GM10248 (cell line): Measurements from ENCODE around the gene CCND1.
"Not testable (repeated sequence)": the region's sequence is repeated elsewhere in the genome, so short reads cannot be mapped to it uniquely, and the experiment has no call there.

ENCODE experiments used
- CTCF ChIA-PET: fragments of 300-600 bp; sonication (Branson Sonifier 250); formaldehyde crosslinking; extraction: SDS; loops from one replicate; lab custom pipeline; 2021; ENCODE audit warnings: antibody characterized with exemption; lab: Yijun Ruan, JAX
- POLR2A ChIA-PET: fragments of 350-650 bp; sonication (Branson Sonifier 250); formaldehyde crosslinking; extraction: SDS; loops from one replicate; lab custom pipeline; 2020; ENCODE audit warnings: antibody characterized with exemption; lab: Yijun Ruan, JAX
- DNase-seq: peaks from one replicate; pipeline ENCODE4 v3.0.0; 2012; ENCODE audit errors: extremely low spot score
- CTCF ChIP-seq: IDR thresholded peaks from 2 replicates; pipeline ENCODE4 v1.5.1; 2012; ENCODE audit warnings: mild to moderate bottlenecking, low read depth; ENCODE audit errors: extremely low read depth, missing control alignments, control extremely low read depth

CCND1 gene

GRCh38 chr11:69689484-69690319 lies 48.7 kb downstream of the CCND1 start:
- no peak for TF ChIP-seq CTCF
- DNase-seq: no peak
- POLR2A ChIA-PET: no interaction called here
- CTCF ChIA-PET: no interaction called here

GRCh38 chr11:69691463-69691862 lies 50.5 kb downstream of the CCND1 start:
- no peak for DNase-seq
- CTCF ChIA-PET: interaction anchor here (1.1 kb wide), 1 partner anchor 200 kb away, joined by 3 read pairs; no protein-coding TSS in a partner anchor
- POLR2A ChIA-PET: no interaction called here
- TF ChIP-seq CTCF: no peak

DNA sequence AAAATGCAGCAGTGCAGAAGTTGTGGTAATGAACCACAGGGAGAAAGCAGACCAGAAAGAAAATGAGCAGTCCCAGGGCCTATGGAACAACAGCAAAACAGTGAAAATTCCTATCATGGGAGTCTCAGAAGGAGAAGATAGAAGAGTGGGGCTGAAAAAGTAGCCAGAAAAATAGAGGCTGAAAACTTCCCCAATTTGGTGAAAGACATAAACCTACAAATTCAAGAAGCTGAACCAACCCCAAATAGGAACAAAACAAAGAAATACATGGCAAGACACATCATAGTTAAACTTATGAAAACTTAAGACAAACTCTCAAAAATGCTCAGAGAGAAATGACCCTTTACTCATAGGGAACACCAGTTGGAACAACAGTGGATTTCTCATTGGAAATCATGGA lies 51.5 kb downstream of the CCND1 start:
- DNase-seq: no peak
- no peak for TF ChIP-seq CTCF
- CTCF ChIA-PET: no interaction called here
- POLR2A ChIA-PET: no interaction called here

DNA sequence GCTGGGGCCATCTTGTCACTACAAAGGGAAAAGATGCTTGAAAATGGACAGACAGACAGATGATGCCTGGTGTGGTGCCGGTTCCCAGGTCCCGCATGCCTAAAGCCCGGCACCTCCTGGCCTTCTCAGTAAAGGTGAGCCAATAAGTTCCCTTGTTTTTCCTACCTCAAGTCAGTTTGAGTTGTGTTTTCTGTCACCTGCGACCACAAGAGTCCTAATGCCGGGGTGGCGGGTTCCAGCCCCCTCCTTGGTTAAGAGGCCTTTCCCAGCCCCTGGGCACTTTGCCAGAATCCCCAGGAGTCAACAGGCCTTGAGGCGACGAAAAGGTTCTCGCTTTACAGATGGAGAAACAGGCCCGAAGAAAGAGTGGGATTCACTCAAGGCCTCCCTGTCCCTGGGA lies 53.8 kb downstream of the CCND1 start:
- CTCF ChIA-PET: interaction anchor here (1.8 kb wide), 1 partner anchor 20 kb away, joined by 4 read pairs; no protein-coding TSS in a partner anchor
- DNase-seq: no peak
- POLR2A ChIA-PET: no interaction called here
- no peak for TF ChIP-seq CTCF

- ChIA-PET POLR2A (interaction anchor here (0.5 kb wide), 1 partner anchor 1382 kb away, joined by 4 read pairs; no protein-coding TSS in a partner anchor), CTCF (no interaction called here)
- no peak for TF ChIP-seq CTCF
Observed at GRCh38 chr11:69695581-69695980, 54.6 kb downstream of the CCND1 start.

GRCh38 chr11:69695995-69696394 lies 55.0 kb downstream of the CCND1 start:
- POLR2A ChIA-PET: interaction anchor here (0.7 kb wide), 1 partner anchor 128 kb away, joined by 3 read pairs; no protein-coding TSS in a partner anchor
- DNase-seq, CTCF ChIA-PET: not testable (repeated sequence)

More at GRCh38 chr11:69695581-69695980, 54.6 kb downstream of the CCND1 start:
- no peak for DNase-seq
